Cardiac muscle cell (in vitro differentiated cells and primary cell): Measurements from ENCODE around the gene SNX4. TPM values are rescaled to one million over a fixed set of nuclear protein-coding genes. Genes with fewer than 3 reads are reported as not detected.

Experiments used
- DNase-seq, 2 donors: peaks; one replicate each; pipeline versions ENCODE4 v3.0.0 to v3.0.0-alpha.2; 2010 to 2017; ENCODE audit warnings: low read depth in 1 of 2, low spot score in 1 of 2
- H3K27ac ChIP-seq: fragments of 200-600 bp; sonication (generic); 2 replicates; pipeline ENCODE4 v1.5.1; 2016
- H3K27me3 ChIP-seq: fragments of 200-600 bp; sonication (generic); 2 replicates; pipeline ENCODE4 v1.6.0; 2016; ENCODE audit warnings: control low read depth
- H3K36me3 ChIP-seq: fragments of 200-600 bp; sonication (generic); 2 replicates; pipeline ENCODE4 v1.5.1; 2016; ENCODE audit warnings: control low read depth
- H3K4me1 ChIP-seq: fragments of 200-600 bp; sonication (generic); 2 replicates; pipeline ENCODE4 v1.8.1; 2017; ENCODE audit warnings: low read depth, mild to moderate bottlenecking, mixed run types
- H3K4me3 ChIP-seq: fragments of 200-600 bp; sonication (generic); 2 replicates; pipeline ENCODE4 v1.5.1; 2016; ENCODE audit warnings: mild to moderate bottlenecking
- H3K9me3 ChIP-seq: fragments of 200-600 bp; sonication (generic); 2 replicates; pipeline ENCODE4 v1.5.1; 2017; ENCODE audit warnings: low read depth, mild to moderate bottlenecking, control low read depth
- CTCF ChIP-seq: IDR thresholded peaks from 2 replicates; pipeline ENCODE4 v1.5.1; 2012; ENCODE audit warnings: low read depth, mild to moderate bottlenecking, low read length
- polyA plus RNA-seq: library from polyadenylated mRNA; unstranded; fragments of >200 nt; fragmentation: Nextera tagmentation; extraction: Ambion mirVana; gene quantifications from 2 replicates; pipeline ENCODE4 v1.2.1, GENCODE V29; 2016
- total RNA-seq: library from RNA; depleted of rRNA; stranded (reverse); fragments of >200 nt; gene quantifications from 2 replicates; pipeline ENCODE4 v1.2.3, GENCODE V29; 2016

The SNX4 gene
- total and polyA plus RNA-seq, 2 experiments from 2014 or later = 43.5 to 63.8 TPM

GRCh38 chr3:125479091-125479490 is 40.9 kb downstream of the SNX4 start:
- no peak for TF ChIP-seq CTCF
- H3K36me3 ChIP-seq = peaks cover 44% of the 10 kb centered on the region
- H3K27me3 ChIP-seq = no peaks in the 10 kb centered on the region
- no peak overlapping the region for H3K27ac ChIP-seq
- no peak for DNase-seq
- no peaks in the 10 kb centered on the region for H3K4me1 ChIP-seq
- no peaks in the 10 kb centered on the region for H3K9me3 ChIP-seq
- H3K4me3 ChIP-seq = no peak overlapping the region

GRCh38 chr3:125478326-125478725 is 41.7 kb downstream of the SNX4 start:
- Histone ChIP-seq H3K36me3 (peaks cover 40% of the 10 kb centered on the region), H3K9me3 (no peaks in the 10 kb centered on the region), H3K27me3 (no peaks in the 10 kb centered on the region), H3K4me1 (no peaks in the 10 kb centered on the region), H3K4me3 (no peak overlapping the region), H3K27ac (no peak overlapping the region)
- DNase-seq = peak in 1 of 2 donors; percentile 69
- no peak for TF ChIP-seq CTCF

- H3K4me3 ChIP-seq = no peak overlapping the region
- H3K9me3 ChIP-seq = no peaks in the 10 kb centered on the region
- no peak overlapping the region for H3K27ac ChIP-seq
- H3K4me1 ChIP-seq = no peaks in the 10 kb centered on the region
- DNase-seq = no peak
- no peak for TF ChIP-seq CTCF
- H3K36me3 ChIP-seq = peaks cover 38% of the 10 kb centered on the region
- H3K27me3 ChIP-seq = no peaks in the 10 kb centered on the region
Observed at GRCh38 chr3:125477701-125478100, 42.3 kb downstream of the SNX4 start.

- no peaks in the 10 kb centered on the region for H3K9me3 ChIP-seq
- no peak for TF ChIP-seq CTCF
- no peaks in the 10 kb centered on the region for H3K4me1 ChIP-seq
- DNase-seq = no peak
- no peak overlapping the region for H3K27ac ChIP-seq
- peaks cover 40% of the 10 kb centered on the region for H3K36me3 ChIP-seq
- no peak overlapping the region for H3K4me3 ChIP-seq
- H3K27me3 ChIP-seq = no peaks in the 10 kb centered on the region
Observed at GRCh38 chr3:125470671-125471070, 49.3 kb downstream of the SNX4 start.

- DNase-seq = no peak
- Histone ChIP-seq H3K36me3 (peaks cover 13% of the 10 kb centered on the region), H3K27me3 (no peaks in the 10 kb centered on the region), H3K9me3 (no peaks in the 10 kb centered on the region), H3K4me1 (peaks cover 25% of the 10 kb centered on the region), H3K27ac (peak overlapping the region; percentile 20), H3K4me3 (no peak overlapping the region)
- TF ChIP-seq CTCF = no peak
Observed at GRCh38 chr3:125462722-125463299, 57.2 kb downstream of the SNX4 start.
